GM12875 (cell line): Measurements from ENCODE around the gene CDHR4.
A peak's percentile ranks its signal among the peaks of the same experiment; 100 is the strongest.
"Not testable (repeated sequence)": the region's sequence is repeated elsewhere in the genome, so short reads cannot be mapped to it uniquely, and the experiment has no call there.

Experiments
- H3K4me3 ChIP-seq: one replicate; pipeline ENCODE4 v1.5.1; 2011; ENCODE audit warnings: low read depth, low read length, control low read depth
- CTCF ChIP-seq: IDR thresholded peaks from 2 replicates; pipeline ENCODE4 v1.5.1; 2011; ENCODE audit warnings: low read depth, mild to moderate bottlenecking, control low read depth, inconsistent platforms, low read length, moderate library complexity, borderline replicate concordance; ENCODE audit not compliant: insufficient read depth

CDHR4 gene

GRCh38 chr3:49786357-49787181, 13.1 kb downstream of the CDHR4 start, which contains the start of gene IP6K1:
IP6K1 (minus strand) TSS chr3:49786542; CDS start chr3:49748040, 38,502 bp downstream.
- no peak for TF ChIP-seq CTCF
- peak within 1 kb of the TSS; percentile 85 for H3K4me3 ChIP-seq

GRCh38 chr3:49785565-49786356, 13.9 kb downstream of the CDHR4 start:
- no peak for TF ChIP-seq CTCF

GRCh38 chr3:49782277-49782676, 17.4 kb downstream of the CDHR4 start:
- H3K4me3 ChIP-seq: not testable (repeated sequence)

More at GRCh38 chr3:49785565-49786356, 13.9 kb downstream of the CDHR4 start:
- H3K4me3 ChIP-seq: peak overlapping the region; percentile 85

- no peak overlapping the region for H3K4me3 ChIP-seq
- TF ChIP-seq CTCF: no peak
Observed at GRCh38 chr3:49781415-49782199, 18.1 kb downstream of the CDHR4 start.

GRCh38 chr3:49780975-49781365, 18.7 kb downstream of the CDHR4 start:
- H3K4me3 ChIP-seq: not testable (repeated sequence)

- TF ChIP-seq CTCF: no peak
- no peak overlapping the region for H3K4me3 ChIP-seq
Observed at GRCh38 chr3:49780080-49780974, 19.3 kb downstream of the CDHR4 start.

- TF ChIP-seq CTCF: no peak
- no peak overlapping the region for H3K4me3 ChIP-seq
Observed at GRCh38 chr3:49779358-49780079, 20.2 kb downstream of the CDHR4 start.

GRCh38 chr3:49776101-49776500, 23.6 kb downstream of the CDHR4 start:
- not testable (repeated sequence) for H3K4me3 ChIP-seq
